ENCODE results near the gene LGALS13.

LGALS13 gene

GRCh38 chr19:39563408-39563807, 38.9 kb upstream of the LGALS13 start:
- no peak for DNase-seq (ENCODE audit: extremely low spot score)
- no peak for TF ChIP-seq CTCF (IDR thresholded peaks at IDR 0.05; ENCODE audit: control extremely low read depth, extremely low read depth, low read depth, missing control alignments)
- ChIA-PET POLR2A (no interaction called here), CTCF (interaction anchor here (1.0 to 3.2 kb wide), 2 partner anchors 12 to 108 kb away, joined by 3 to 16 read pairs; no protein-coding TSS in a partner anchor)

- CTCF ChIA-PET, result interaction anchor here (1.8 kb wide), 1 partner anchor 15 kb away, joined by 5 read pairs; no protein-coding TSS in a partner anchor
- no peak for TF ChIP-seq CTCF (IDR thresholded peaks at IDR 0.05; ENCODE audit: control extremely low read depth, extremely low read depth, low read depth, missing control alignments)
- DNase-seq (ENCODE audit: extremely low spot score), result no peak
- POLR2A ChIA-PET, result no interaction called here
Observed at GRCh38 chr19:39566064-39566463, 36.3 kb upstream of the LGALS13 start.

GRCh38 chr19:39568604-39569003, 33.7 kb upstream of the LGALS13 start:
- ChIA-PET POLR2A (no interaction called here), CTCF (no interaction called here)
- no peak for DNase-seq (ENCODE audit: extremely low spot score)
- TF ChIP-seq CTCF (IDR thresholded peaks at IDR 0.05; ENCODE audit: control extremely low read depth, extremely low read depth, low read depth, missing control alignments), result no peak

GRCh38 chr19:39582442-39582841, 19.9 kb upstream of the LGALS13 start:
- no peak for DNase-seq (ENCODE audit: extremely low spot score)
- POLR2A ChIA-PET, result no interaction called here
- CTCF ChIA-PET, result no interaction called here
- TF ChIP-seq CTCF (IDR thresholded peaks at IDR 0.05; ENCODE audit: control extremely low read depth, extremely low read depth, low read depth, missing control alignments), result no peak

- no peak for TF ChIP-seq CTCF (IDR thresholded peaks at IDR 0.05; ENCODE audit: control extremely low read depth, extremely low read depth, low read depth, missing control alignments)
- ChIA-PET POLR2A (no interaction called here), CTCF (interaction anchor here (1.0 kb wide), 1 partner anchor 89 kb away, joined by 4 read pairs; no protein-coding TSS in a partner anchor)
- peak; percentile 19 for DNase-seq (ENCODE audit: extremely low spot score)
Observed at GRCh38 chr19:39582891-39583625, 19.3 kb upstream of the LGALS13 start.

- TF ChIP-seq CTCF (IDR thresholded peaks at IDR 0.05; ENCODE audit: control extremely low read depth, extremely low read depth, low read depth, missing control alignments), result no peak
- no peak for DNase-seq (ENCODE audit: extremely low spot score)
- CTCF ChIA-PET, result no interaction called here
- POLR2A ChIA-PET, result no interaction called here
Observed at GRCh38 chr19:39587496-39587895, 14.8 kb upstream of the LGALS13 start.
